GM18498 (cell line): ENCODE data around the gene AP3B1.

Experiments used
- ATAC-seq: cut with Tn5 transposase; IDR thresholded peaks from one replicate; pipeline ENCODE4 v1.9.1; 2021; ENCODE audit warnings: mild to moderate bottlenecking, moderate library complexity; ENCODE audit not compliant: unreplicated experiment

AP3B1 gene

GRCh38 chr5:78289911-78290310 is 4.6 kb downstream of the AP3B1 start:
- no peak for ATAC-seq

GRCh38 chr5:78288246-78288645 is 6.3 kb downstream of the AP3B1 start:
- no peak for ATAC-seq

- no peak for ATAC-seq
These were observed 6.7 kb downstream of the AP3B1 start for GRCh38 chr5:78287833-78288232.

GRCh38 chr5:78287169-78287568 is 7.3 kb downstream of the AP3B1 start:
- ATAC-seq: no peak

GRCh38 chr5:78286290-78286689 is 8.2 kb downstream of the AP3B1 start:
- ATAC-seq: no peak

- no peak for ATAC-seq
These were observed 10.7 kb downstream of the AP3B1 start for GRCh38 chr5:78283802-78284201.

- ATAC-seq: no peak
These were observed 11.4 kb downstream of the AP3B1 start for GRCh38 chr5:78283105-78283504.

GRCh38 chr5:78280261-78280660 is 14.2 kb downstream of the AP3B1 start:
- no peak for ATAC-seq

- no peak for ATAC-seq
These were observed 15.3 kb downstream of the AP3B1 start for GRCh38 chr5:78279194-78279593.

- ATAC-seq: no peak
These were observed 16.8 kb downstream of the AP3B1 start for GRCh38 chr5:78277715-78278114.

- no peak for ATAC-seq
These were observed 18.4 kb downstream of the AP3B1 start for GRCh38 chr5:78275998-78276543.

GRCh38 chr5:78274540-78275197 is 19.8 kb downstream of the AP3B1 start:
- no peak for ATAC-seq

GRCh38 chr5:78273436-78273835 is 21.1 kb downstream of the AP3B1 start:
- ATAC-seq: no peak

GRCh38 chr5:78271766-78272165 is 22.7 kb downstream of the AP3B1 start:
- no peak for ATAC-seq

GRCh38 chr5:78269088-78269703 is 25.3 kb downstream of the AP3B1 start:
- ATAC-seq: no peak

GRCh38 chr5:78268356-78268755 is 26.1 kb downstream of the AP3B1 start:
- no peak for ATAC-seq

- no peak for ATAC-seq
These were observed 29.3 kb downstream of the AP3B1 start for GRCh38 chr5:78265163-78265562.

GRCh38 chr5:78264600-78264999 is 29.9 kb downstream of the AP3B1 start:
- no peak for ATAC-seq

- no peak for ATAC-seq
These were observed 33.7 kb downstream of the AP3B1 start for GRCh38 chr5:78260771-78261170.

- ATAC-seq: no peak
These were observed 41.3 kb downstream of the AP3B1 start for GRCh38 chr5:78253201-78253600.

GRCh38 chr5:78252715-78253114 is 41.8 kb downstream of the AP3B1 start:
- no peak for ATAC-seq

- ATAC-seq: no peak
These were observed 42.7 kb downstream of the AP3B1 start for GRCh38 chr5:78251663-78252284.
